ENCODE results near the gene TBC1D1. TPM values are rescaled to one million over a fixed set of nuclear protein-coding genes. Genes with fewer than 3 reads are reported as not detected.

Gene TBC1D1
- total RNA-seq, 1 donor from 2014 or later: 113 TPM

DNA sequence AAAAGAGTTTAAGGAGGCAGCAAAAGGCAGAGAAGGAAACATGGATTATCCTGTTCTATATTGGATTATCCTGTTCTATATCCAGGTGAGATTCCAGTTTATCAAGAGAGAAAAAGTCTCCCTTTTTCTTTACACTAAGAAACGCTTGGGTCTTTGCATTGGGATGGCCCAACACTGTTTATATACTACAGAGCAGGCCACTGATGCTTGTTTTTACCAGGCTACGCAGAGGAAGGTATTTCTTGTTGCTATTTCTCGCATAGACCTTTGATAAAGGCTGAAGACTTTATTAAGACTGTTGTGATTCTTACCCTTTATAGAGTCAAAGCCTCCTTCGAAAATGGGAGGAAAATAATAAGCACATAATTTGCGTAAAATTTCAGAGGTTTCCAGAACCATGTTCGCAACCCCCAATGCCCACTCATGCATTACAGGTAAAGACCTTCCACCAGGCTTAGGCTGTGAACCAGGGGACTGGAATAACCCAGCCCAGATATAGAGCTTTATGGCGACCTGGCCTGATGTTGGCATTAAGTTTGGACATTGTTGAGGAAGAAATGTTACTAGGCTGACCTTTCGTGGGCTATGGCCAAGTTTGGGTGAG lies 287.6 kb downstream of the TBC1D1 start:
- TF ChIP-seq CTCF (conservative IDR thresholded peaks at IDR 0.05): no peak
- DNase-seq (ENCODE audit: low read depth, low spot score): no peak
- no peaks in the 10 kb centered on the region for H3K27me3 Mint-ChIP-seq (ENCODE audit: low read depth)
- no peak overlapping the region for H3K27ac Mint-ChIP-seq (ENCODE audit: unreplicated experiment)
- H3K4me1 Mint-ChIP-seq: peaks cover 27% of the 10 kb centered on the region
- peaks cover 2% of the 10 kb centered on the region for H3K36me3 Mint-ChIP-seq (ENCODE audit: low read depth)
- H3K9me3 Mint-ChIP-seq: no peaks in the 10 kb centered on the region
- H3K4me3 Mint-ChIP-seq: no peak overlapping the region

DNA sequence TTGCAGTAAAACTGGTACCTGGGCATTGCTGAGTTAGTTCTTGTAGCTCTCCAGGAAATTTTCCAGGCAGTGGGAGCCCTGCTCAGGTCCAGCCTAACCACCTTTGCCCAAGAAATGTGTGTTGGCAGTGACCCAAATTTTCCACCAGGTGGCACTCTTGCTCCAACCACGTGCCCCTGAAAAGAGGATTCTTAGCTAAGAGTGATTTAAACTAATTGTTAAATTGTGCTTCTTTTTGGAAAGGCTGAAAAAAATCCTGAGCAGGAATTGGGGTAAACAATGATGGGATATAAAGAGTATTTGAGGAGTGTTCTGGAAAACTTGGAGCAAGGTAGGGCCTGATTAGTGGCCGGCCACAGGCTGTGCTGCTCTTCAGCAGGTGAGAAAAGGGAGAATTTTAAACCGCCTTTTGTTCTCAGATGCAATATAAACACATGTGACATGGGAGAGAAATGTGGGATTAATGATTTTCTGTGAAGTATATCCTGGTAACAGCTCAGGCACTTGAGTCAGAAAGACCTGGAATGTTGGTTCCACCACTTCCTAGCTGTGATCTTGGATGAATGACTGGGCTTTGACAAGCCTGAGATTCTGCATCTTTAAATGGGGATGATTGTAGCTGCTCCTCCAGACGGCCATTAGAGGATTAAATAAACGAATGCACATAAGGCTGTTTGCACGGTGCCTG lies 288.9 kb downstream of the TBC1D1 start:
- Mint-ChIP-seq H3K27ac (ENCODE audit: unreplicated experiment) (peak overlapping the region; percentile 7), H3K4me3 (no peak overlapping the region), H3K9me3 (no peaks in the 10 kb centered on the region), H3K36me3 (ENCODE audit: low read depth) (peaks cover 2% of the 10 kb centered on the region), H3K27me3 (ENCODE audit: low read depth) (no peaks in the 10 kb centered on the region), H3K4me1 (peaks cover 31% of the 10 kb centered on the region)
- DNase-seq (ENCODE audit: low read depth, low spot score): peak; percentile 73
- TF ChIP-seq CTCF (conservative IDR thresholded peaks at IDR 0.05): peak; percentile 99

GRCh38 chr4:38180456-38180855 lies 289.6 kb downstream of the TBC1D1 start:
- Mint-ChIP-seq H3K27ac (ENCODE audit: unreplicated experiment) (no peak overlapping the region), H3K9me3 (no peaks in the 10 kb centered on the region), H3K27me3 (ENCODE audit: low read depth) (no peaks in the 10 kb centered on the region), H3K36me3 (ENCODE audit: low read depth) (peaks cover 2% of the 10 kb centered on the region), H3K4me1 (peaks cover 35% of the 10 kb centered on the region), H3K4me3 (no peak overlapping the region)
- no peak for TF ChIP-seq CTCF (conservative IDR thresholded peaks at IDR 0.05)
- no peak for DNase-seq (ENCODE audit: low read depth, low spot score)

DNA sequence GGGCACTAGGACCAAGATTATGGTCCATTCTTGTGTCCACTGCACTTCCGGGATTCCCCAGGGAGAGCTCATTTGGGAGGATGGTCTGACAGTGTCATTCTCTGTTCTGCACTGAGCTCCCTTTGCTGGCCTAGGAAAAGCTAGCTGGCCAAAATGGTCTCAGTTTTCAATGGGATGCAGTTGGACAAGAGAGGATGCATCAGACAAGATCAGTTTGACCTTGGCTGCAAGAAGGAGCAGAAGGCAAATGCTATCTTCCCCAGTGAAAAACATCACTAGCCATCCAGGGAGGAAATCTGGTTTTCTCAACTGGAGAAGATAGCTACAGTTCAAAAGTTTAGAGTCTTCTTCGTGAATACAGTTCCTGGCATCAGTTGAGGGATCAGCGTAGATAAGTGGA lies 290.4 kb downstream of the TBC1D1 start:
- H3K9me3 Mint-ChIP-seq: no peaks in the 10 kb centered on the region
- H3K36me3 Mint-ChIP-seq (ENCODE audit: low read depth): peaks cover 2% of the 10 kb centered on the region
- H3K27ac Mint-ChIP-seq (ENCODE audit: unreplicated experiment): no peak overlapping the region
- no peak for DNase-seq (ENCODE audit: low read depth, low spot score)
- H3K4me3 Mint-ChIP-seq: no peak overlapping the region
- TF ChIP-seq CTCF (conservative IDR thresholded peaks at IDR 0.05): no peak
- peaks cover 40% of the 10 kb centered on the region for H3K4me1 Mint-ChIP-seq
- no peaks in the 10 kb centered on the region for H3K27me3 Mint-ChIP-seq (ENCODE audit: low read depth)

GRCh38 chr4:38182334-38182998 lies 291.6 kb downstream of the TBC1D1 start:
- no peak for DNase-seq (ENCODE audit: low read depth, low spot score)
- no peak overlapping the region for H3K27ac Mint-ChIP-seq (ENCODE audit: unreplicated experiment)
- H3K4me3 Mint-ChIP-seq: no peak overlapping the region

More at GRCh38 chr4:38182334-38182998, 291.6 kb downstream of the TBC1D1 start:
- no peak for TF ChIP-seq CTCF (conservative IDR thresholded peaks at IDR 0.05)
- Mint-ChIP-seq H3K9me3 (peaks cover 4% of the 10 kb centered on the region), H3K4me1 (peaks cover 45% of the 10 kb centered on the region), H3K27me3 (ENCODE audit: low read depth) (no peaks in the 10 kb centered on the region), H3K36me3 (ENCODE audit: low read depth) (peaks cover 7% of the 10 kb centered on the region)
